Epithelial cell of esophagus (primary cell): Measurements from ENCODE around the gene TOE1.
A peak's percentile ranks its signal among the peaks of the same experiment; 100 is the strongest.

ENCODE experiments used
- DNase-seq: peaks from one replicate; pipeline ENCODE4 v3.0.0; 2010; ENCODE audit warnings: low read depth
- H3K4me3 ChIP-seq: 2 replicates; pipeline ENCODE4 v1.5.1; 2011; ENCODE audit warnings: mild to moderate bottlenecking, low read length, control low read depth
- CTCF ChIP-seq: IDR thresholded peaks from 2 replicates; pipeline ENCODE4 v1.5.1; 2011; ENCODE audit warnings: low read depth, mild to moderate bottlenecking, low read length, control low read depth, inconsistent platforms; ENCODE audit not compliant: insufficient read depth; ENCODE audit errors: missing control alignments

TOE1 gene

DNA sequence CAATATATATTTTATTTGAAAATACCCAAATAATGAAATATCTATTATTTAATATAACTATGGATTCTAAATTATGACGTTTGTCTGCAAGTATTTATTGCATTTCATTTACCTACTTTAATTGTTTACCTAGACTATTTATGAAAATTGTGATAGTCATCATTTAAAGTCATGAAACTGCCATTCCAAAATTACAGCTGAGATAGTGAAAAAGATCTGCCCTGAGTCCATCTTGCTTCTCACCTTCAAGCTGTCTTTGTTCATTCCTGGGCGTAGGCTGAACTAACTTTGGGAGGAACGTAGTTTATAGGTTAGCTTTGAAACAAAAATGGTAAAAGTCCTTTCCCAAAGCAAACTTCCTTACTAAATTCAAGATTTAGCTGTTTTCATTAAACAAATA lies 25.7 kb upstream of the TOE1 start:
- no peak overlapping the region for H3K4me3 ChIP-seq
- DNase-seq: no peak
- TF ChIP-seq CTCF: no peak

DNA sequence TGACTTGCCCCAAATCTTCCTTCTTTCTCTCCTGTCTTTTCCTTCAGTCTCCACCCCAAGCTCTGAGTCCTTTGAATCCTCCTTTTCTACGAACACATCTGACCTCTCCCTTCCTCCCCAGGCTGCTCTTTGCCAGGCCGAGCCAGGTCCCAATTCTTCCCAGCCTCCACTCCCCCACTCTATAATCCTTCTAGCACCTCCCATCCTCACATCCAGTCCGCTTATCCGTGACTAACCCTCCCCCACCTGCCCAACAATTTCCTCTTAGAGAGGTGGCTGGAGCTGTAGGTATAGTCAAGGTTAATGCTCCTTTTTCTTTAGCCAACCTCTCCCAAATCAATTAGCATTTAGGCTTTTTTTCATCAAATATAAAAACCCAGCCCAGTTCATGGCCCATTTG lies 22.8 kb upstream of the TOE1 start:
- no peak for DNase-seq
- no peak for TF ChIP-seq CTCF
- no peak overlapping the region for H3K4me3 ChIP-seq

DNA sequence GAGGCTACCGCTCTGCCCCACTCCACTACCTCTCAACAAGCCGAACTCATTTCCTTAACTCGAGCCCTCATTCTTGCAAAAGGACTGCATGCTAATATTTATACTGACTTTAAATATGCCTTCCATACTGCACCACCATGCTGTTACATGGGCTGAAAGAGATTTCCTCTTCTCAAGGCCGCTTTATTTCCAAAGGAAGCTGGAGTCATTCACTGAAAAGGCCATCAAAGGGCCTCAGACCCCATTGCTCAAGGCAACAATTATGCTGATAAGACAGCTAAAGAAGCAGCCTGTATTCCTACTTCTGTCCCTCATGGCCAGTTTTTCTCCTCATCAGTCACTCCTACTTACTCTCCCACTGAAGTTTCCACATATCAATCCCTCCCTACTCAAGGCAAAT lies 20.2 kb upstream of the TOE1 start:
- DNase-seq: no peak
- TF ChIP-seq CTCF: no peak
- H3K4me3 ChIP-seq: no peak overlapping the region

DNA sequence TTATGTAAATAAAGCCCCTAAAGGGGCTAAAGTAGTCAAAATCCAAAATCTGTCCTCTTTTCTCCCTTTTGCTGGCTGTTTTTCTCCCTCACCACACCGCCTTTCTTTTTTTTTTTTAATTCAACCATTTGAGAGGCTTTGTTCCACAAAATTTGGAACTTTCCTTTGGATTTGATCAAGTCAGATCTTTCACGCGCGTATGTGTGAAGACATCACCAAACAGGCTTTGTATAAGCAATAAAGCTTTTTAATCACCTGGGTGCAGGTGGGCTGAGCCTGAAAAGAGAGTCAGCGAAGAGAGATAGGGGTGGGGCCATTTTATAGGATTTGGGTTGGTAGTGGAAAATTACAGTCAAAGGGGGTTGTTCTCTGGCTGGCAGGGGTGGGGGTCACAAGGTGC lies 18.5 kb upstream of the TOE1 start:
- no peak for TF ChIP-seq CTCF
- DNase-seq: no peak
- H3K4me3 ChIP-seq: no peak overlapping the region

DNA sequence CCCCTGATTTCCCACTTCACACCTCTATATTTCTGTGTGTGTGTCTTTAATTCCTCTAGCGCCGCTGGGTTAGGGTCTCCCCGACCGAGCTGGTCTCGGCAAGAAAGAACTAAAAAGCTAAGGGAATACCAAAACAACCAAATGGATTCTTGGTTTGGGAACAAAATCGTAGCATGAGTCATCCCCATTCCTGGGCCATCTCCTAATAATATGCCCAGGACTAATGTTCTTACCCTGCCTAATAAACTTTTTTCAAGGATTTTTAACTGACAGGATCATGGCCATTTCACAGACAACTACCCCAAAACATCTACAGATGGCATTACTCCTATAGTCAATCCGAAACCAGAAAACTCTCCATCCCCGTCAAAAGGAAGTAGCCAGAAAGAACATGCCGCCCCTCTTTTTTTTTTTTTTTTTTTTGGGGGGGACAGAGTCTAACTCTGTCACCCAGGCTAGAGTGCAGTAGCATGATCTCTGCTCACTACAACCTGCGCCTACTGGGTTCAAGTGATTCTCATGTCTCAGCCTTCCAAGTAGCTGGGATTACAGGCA lies 17.4 kb upstream of the TOE1 start:
- no peak overlapping the region for H3K4me3 ChIP-seq
- DNase-seq: no peak
- TF ChIP-seq CTCF: no peak

DNA sequence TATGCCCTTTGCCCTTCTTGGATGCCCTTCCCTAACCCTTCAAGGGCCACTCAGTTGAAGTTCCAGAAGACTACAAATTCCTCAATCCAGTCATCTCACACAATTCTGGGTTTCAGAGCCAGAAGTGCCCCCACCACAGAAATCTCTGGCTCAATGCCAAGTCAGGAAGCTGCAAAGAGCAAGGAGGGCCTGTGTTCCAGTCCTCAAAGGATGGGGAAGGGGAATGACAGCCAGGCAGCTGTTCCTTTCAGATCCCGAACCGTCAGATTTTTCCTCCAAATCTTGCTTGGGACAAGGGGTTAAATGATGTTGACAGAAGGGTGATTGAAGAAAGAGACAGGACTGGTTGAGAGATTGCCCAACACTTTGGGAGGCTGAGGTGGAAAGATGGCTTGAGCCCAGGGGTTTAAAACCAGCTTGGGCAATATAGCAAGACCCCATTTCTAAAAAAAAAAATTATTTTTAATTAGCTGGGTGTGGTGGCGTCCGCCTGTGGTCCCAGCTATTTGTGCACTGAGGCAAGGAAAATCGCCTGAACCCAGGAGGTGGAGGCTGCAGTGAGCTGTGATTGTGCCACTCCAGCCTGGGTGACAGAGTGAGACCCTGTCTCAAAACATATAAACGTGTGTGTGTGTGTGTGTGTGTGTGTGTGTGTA lies 14.0 kb upstream of the TOE1 start:
- TF ChIP-seq CTCF: no peak
- no peak overlapping the region for H3K4me3 ChIP-seq
- no peak for DNase-seq

DNA sequence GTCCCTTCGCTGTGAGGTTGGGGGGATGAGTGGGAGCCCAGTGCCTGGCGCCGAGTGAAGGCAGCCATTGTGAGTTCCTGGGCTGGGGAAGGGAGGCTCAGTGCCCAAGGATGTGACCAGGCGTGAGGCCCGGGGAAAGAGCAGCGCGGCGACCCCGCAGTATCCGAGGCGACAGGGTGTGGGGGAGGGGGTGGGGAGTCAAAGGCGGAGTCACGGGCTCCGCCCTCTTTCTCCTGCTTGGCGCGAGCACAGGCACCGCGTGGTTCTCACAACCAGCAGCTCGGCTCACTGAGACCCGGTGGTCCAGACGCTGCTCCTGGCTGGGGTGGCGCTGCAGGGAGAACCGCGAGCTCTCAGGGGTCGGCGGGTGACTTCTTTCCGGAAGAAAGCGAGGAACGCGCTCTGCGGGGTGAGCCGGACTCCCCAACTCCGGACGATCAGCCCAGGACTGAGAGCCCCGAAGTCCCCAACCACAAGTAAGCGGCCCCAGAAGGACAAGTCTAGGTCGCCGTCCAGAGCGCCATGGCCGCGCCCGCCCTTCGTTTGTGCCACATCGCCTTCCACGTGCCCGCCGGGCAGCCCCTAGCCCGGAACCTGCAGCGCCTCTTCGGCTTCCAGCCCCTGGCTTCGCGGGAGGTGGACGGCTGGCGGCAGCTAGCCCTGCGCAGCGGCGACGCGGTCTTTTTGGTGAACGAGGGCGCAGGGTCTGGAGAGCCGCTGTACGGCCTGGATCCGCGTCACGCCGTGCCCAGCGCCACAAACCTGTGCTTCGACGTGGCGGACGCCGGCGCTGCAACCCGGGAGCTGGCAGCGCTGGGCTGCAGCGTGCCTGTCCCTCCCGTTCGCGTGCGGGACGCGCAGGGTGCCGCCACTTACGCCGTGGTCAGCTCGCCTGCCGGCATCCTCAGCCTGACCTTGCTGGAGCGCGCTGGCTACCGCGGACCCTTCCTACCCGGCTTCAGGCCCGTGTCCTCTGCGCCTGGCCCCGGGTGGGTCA lies 13.0 kb upstream of the TOE1 start, which contains the start of gene HPDL:
HPDL (plus strand) TSS at position 269 of the 997 bp plus-strand sequence; CDS start at position 523, 254 bp downstream.
- peak; percentile 39 for DNase-seq
- peak within 1 kb of the TSS; percentile 48 for H3K4me3 ChIP-seq
- TF ChIP-seq CTCF: no peak
